ENCODE measurements around the gene APBB2. TPM values are rescaled to one million over a fixed set of nuclear protein-coding genes. Genes with fewer than 3 reads are reported as not detected.

The APBB2 gene
- total RNA-seq, 2 donors from 2014 or later = 34.8 to 42.8 TPM

DNA sequence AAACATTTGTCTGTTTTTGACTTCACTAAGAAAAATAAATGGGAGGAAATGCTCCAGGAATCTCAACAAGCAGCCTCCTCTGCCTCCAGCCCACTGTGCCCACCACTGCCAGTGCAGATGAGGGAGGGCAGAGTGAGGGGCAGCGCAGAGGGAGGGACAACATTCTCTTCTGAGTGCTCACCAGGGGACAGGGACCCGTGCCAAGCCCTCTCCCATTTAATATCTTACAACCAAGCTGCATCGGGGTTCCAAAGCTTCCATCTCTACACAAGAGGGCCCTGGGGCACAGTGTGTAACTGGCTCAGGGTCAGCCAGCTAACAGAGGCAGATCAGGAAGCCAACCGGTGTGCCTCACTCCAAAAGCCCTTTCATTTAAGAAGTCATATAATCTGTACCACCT lies 344.2 kb downstream of the APBB2 start:
- ATAC-seq (no peak), DNase-seq (no peak)
- 72 to 87% methylated on average over 3 to 4 of the region's 4 CpGs for WGBS, 2 donors
- TF ChIP-seq POLR2A (IDR thresholded peaks at IDR 0.05) = no peak
- TF ChIP-seq, protein P1, sequence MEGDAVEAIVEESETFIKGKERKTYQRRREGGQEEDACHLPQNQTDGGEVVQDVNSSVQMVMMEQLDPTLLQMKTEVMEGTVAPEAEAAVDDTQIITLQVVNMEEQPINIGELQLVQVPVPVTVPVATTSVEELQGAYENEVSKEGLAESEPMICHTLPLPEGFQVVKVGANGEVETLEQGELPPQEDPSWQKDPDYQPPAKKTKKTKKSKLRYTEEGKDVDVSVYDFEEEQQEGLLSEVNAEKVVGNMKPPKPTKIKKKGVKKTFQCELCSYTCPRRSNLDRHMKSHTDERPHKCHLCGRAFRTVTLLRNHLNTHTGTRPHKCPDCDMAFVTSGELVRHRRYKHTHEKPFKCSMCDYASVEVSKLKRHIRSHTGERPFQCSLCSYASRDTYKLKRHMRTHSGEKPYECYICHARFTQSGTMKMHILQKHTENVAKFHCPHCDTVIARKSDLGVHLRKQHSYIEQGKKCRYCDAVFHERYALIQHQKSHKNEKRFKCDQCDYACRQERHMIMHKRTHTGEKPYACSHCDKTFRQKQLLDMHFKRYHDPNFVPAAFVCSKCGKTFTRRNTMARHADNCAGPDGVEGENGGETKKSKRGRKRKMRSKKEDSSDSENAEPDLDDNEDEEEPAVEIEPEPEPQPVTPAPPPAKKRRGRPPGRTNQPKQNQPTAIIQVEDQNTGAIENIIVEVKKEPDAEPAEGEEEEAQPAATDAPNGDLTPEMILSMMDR (IDR thresholded peaks at IDR 0.05) = no peak
- intact Hi-C loops (cut with DNase I) = no loop called here
- H3K9me3 ChIP-seq = no peaks in the 10 kb centered on the region
- H3K27me3 ChIP-seq = no peaks in the 10 kb centered on the region
- H3K36me3 ChIP-seq (replicated peaks in 1 of 2; ENCODE audit: insufficient read depth in 1 of 2, low read depth in 2 of 2) = no peaks in the 10 kb centered on the region
- no peak overlapping the region for H3K4me3 ChIP-seq
- H3K27ac ChIP-seq = no peak overlapping the region
- peaks cover 12% of the 10 kb centered on the region for H3K4me1 ChIP-seq

DNA sequence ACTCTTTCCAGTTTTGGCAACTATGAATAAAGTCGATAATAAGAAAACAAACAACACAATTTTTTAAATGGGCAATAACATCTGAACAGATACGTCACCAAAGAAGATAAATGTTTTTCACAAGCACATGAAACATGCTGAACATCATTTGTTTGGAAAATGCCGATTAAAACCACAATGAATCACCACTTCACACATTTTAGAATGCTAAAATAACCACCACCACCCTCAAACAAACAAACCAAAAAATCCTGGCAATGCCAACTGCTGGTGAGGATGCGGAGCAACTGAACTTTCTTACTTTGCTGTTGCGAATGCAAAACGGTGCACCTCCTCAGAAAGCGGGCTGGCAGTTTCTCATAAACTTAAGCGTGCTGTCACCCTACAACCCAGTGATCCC lies 348.6 kb downstream of the APBB2 start:
- Histone ChIP-seq H3K4me3 (no peak overlapping the region), H3K36me3 (replicated peaks in 1 of 2; ENCODE audit: insufficient read depth in 1 of 2, low read depth in 2 of 2) (no peaks in the 10 kb centered on the region), H3K4me1 (no peaks in the 10 kb centered on the region), H3K27ac (no peak overlapping the region), H3K9me3 (no peaks in the 10 kb centered on the region), H3K27me3 (no peaks in the 10 kb centered on the region)
- intact Hi-C loops (cut with DNase I) = no loop called here
- no peak for TF ChIP-seq POLR2A (IDR thresholded peaks at IDR 0.05)
- TF ChIP-seq, protein P1 (IDR thresholded peaks at IDR 0.05) = no peak
- 69 to 73% methylated on average over 8 of the region's 8 CpGs for WGBS, 2 donors
- ATAC-seq (no peak), DNase-seq (no peak)

DNA sequence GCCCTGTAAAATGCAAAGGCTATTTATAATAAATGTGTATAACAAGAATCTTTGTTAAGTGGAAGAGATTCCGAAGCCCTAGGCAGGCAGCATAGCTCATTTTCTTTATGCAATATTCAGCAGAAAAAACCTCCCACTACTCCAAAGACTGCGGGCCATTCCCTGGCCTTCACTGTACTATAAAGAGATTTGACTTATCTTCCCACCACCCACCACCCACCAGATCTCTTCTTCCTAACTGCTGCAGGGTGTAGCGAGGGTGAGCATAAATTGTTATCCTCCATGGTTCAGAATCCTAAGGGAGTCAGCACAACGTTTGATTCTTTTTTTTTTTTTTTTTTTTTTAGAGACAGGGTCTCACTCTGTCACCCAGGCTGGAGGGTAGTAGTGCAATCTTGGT lies 349.8 kb downstream of the APBB2 start:
- ATAC-seq (no peak), DNase-seq (no peak)
- Histone ChIP-seq H3K4me3 (no peak overlapping the region), H3K27ac (no peak overlapping the region), H3K27me3 (no peaks in the 10 kb centered on the region), H3K36me3 (replicated peaks in 1 of 2; ENCODE audit: insufficient read depth in 1 of 2, low read depth in 2 of 2) (no peaks in the 10 kb centered on the region), H3K9me3 (no peaks in the 10 kb centered on the region), H3K4me1 (no peaks in the 10 kb centered on the region)
- TF ChIP-seq POLR2A (IDR thresholded peaks at IDR 0.05) = no peak
- TF ChIP-seq, protein P1 (IDR thresholded peaks at IDR 0.05) = no peak
- WGBS, 2 donors = 81 to 88% methylated on average over 4 of the region's 4 CpGs
- intact Hi-C loops (cut with DNase I) = no loop called here

DNA sequence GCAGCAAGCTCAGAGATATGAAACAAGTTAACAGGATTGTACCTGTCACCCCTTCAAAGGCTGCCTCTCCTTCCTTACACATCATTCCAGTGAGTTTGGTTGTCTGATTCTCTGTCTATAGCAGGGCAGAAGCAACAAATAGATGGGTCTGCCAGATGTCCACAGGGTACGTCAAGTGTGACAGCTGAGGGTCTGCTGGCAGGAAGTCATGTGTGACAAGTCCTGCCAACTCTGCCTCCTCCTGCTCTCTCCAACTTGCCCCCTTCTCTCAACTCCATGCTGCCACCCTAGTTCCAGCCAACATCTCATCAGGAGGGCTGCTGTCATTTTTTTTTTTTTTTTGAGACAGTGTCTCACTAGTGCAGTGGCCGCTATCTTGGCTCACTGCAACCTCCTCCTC lies 355.4 kb downstream of the APBB2 start:
- Histone ChIP-seq H3K27ac (no peak overlapping the region), H3K9me3 (no peaks in the 10 kb centered on the region), H3K36me3 (replicated peaks in 1 of 2; ENCODE audit: insufficient read depth in 1 of 2, low read depth in 2 of 2) (no peaks in the 10 kb centered on the region), H3K27me3 (no peaks in the 10 kb centered on the region), H3K4me3 (no peak overlapping the region), H3K4me1 (peaks cover 7% of the 10 kb centered on the region)
- TF ChIP-seq, protein P1 (IDR thresholded peaks at IDR 0.05) = no peak
- TF ChIP-seq POLR2A (IDR thresholded peaks at IDR 0.05) = no peak
- ATAC-seq = no peak
- intact Hi-C loops (cut with DNase I) = no loop called here
- no peak for DNase-seq
- WGBS, 2 donors = 86 to 94% methylated on average over 2 of the region's 2 CpGs

DNA sequence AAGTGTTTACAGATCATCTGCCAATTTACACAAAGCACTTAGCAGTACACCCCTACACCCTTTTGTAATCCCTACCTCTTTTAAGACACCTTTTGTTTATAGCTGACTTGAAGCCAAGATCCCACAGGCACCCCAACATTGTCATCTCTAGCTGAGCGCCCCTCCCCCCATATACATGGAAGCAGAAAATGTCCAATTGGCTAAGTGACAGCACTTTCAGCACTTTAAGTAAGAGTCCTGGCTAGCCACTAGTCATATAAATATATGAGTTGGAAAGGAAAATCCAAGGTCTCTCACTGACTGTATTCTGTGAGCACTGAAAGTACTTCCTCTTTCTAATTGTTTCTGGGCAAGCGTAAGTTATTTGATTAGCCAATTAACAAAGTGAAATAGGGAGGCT lies 356.4 kb downstream of the APBB2 start:
- 84 to 93% methylated on average over 2 of the region's 2 CpGs for WGBS, 2 donors
- H3K9me3 ChIP-seq = no peaks in the 10 kb centered on the region
- no peak overlapping the region for H3K4me3 ChIP-seq
- H3K4me1 ChIP-seq = peaks cover 7% of the 10 kb centered on the region
- no peaks in the 10 kb centered on the region for H3K36me3 ChIP-seq (replicated peaks in 1 of 2; ENCODE audit: insufficient read depth in 1 of 2, low read depth in 2 of 2)
- DNase-seq (no peak), ATAC-seq (no peak)
- no peak for TF ChIP-seq POLR2A (IDR thresholded peaks at IDR 0.05)
- TF ChIP-seq, protein P1 (IDR thresholded peaks at IDR 0.05) = no peak
- no peaks in the 10 kb centered on the region for H3K27me3 ChIP-seq
- intact Hi-C loops (cut with DNase I) = no loop called here
- no peak overlapping the region for H3K27ac ChIP-seq
